Erythroblast (primary cell): ENCODE measurements around the gene CFAP46.

Experiments
- GATA1 ChIP-seq: IDR thresholded peaks from 2 replicates; pipeline ENCODE4 v1.6.1; 2011; ENCODE audit warnings: low read depth, mild to moderate bottlenecking, control low read depth, low read length, moderate library complexity
- POLR2A ChIP-seq: IDR thresholded peaks from 2 replicates; pipeline ENCODE4 v1.6.1; 2011; ENCODE audit warnings: mild to moderate bottlenecking, low read length

- TF ChIP-seq POLR2A (no peak), GATA1 (no peak)
Observed at GRCh38 chr10:132865171-132865631, 77.2 kb downstream of the CFAP46 start.
